Small intestine (tissue), 7 donors: ENCODE measurements around the gene PHF12. TPM values are rescaled to one million over a fixed set of nuclear protein-coding genes. Genes with fewer than 3 reads are reported as not detected.

Experiments
- DNase-seq, 2 donors: peaks; one replicate each; pipeline versions ENCODE4 v3.0.0 to v3.0.0-alpha.2; 2013
- FAIRE-seq: peaks from 2 replicates; lab custom pipeline; 2012; peaks lifted over from hg19 to GRCh38; lab: Jason Lieb, UNC
- H3K27ac ChIP-seq, 3 donors: one replicate each; pipeline ENCODE4 v1.5.1; 2013; ENCODE audit warnings: low read length in 2 of 3, mild to moderate bottlenecking in 2 of 3, control low read depth in 1 of 3, inconsistent platforms in 1 of 3, low read depth in 1 of 3, moderate library complexity in 1 of 3
- H3K27me3 ChIP-seq, 3 donors: one replicate each; pipeline ENCODE4 v1.6.1; 2013; ENCODE audit warnings: low read length in 3 of 3, inconsistent platforms in 1 of 3; ENCODE audit not compliant: control insufficient read depth in 3 of 3, insufficient read depth in 3 of 3
- H3K36me3 ChIP-seq, 3 donors: one replicate each; pipeline ENCODE4 v1.6.1; 2013; ENCODE audit warnings: low read length in 3 of 3, inconsistent platforms in 1 of 3, low read depth in 1 of 3, mild to moderate bottlenecking in 1 of 3, moderate library complexity in 1 of 3; ENCODE audit not compliant: control insufficient read depth in 3 of 3, insufficient read depth in 2 of 3
- H3K4me1 ChIP-seq, 3 donors: one replicate each; pipeline ENCODE4 v1.6.1; 2013; ENCODE audit warnings: low read length in 2 of 3, inconsistent platforms in 1 of 3, low read depth in 1 of 3, mild to moderate bottlenecking in 1 of 3, moderate library complexity in 1 of 3; ENCODE audit not compliant: control insufficient read depth in 3 of 3, insufficient read depth in 2 of 3
- H3K4me3 ChIP-seq, 3 donors: one replicate each; pipeline ENCODE4 v1.5.1; 2013; ENCODE audit warnings: low read length in 3 of 3, control low read depth in 1 of 3, inconsistent platforms in 1 of 3, low read depth in 1 of 3, mild to moderate bottlenecking in 1 of 3, moderate library complexity in 1 of 3
- H3K9me3 ChIP-seq, 2 donors: one replicate each; pipeline ENCODE4 v1.6.1; 2013; ENCODE audit warnings: low read depth in 1 of 2, low read length in 1 of 2; ENCODE audit not compliant: control insufficient read depth in 2 of 2, insufficient read depth in 1 of 2
- WGBS, 3 donors: extraction: QIAGEN DNeasy Blood & Tissue Kit; methylation state at CpG; one replicate each; pipeline ENCODE4 v1.1.7; 2013; 5-methylcytosine and 5-hydroxymethylcytosine counted together
- polyA plus RNA-seq, 4 donors: library from polyadenylated mRNA; stranded (reverse) in 3 of 4; unstranded in 1 of 4; fragments of 200-250 nt in 3 of 4; fragments of 120-200 nt in 1 of 4; gene quantifications; one replicate each; pipeline versions ENCODE4 v1.2.1 to v1.2.3, GENCODE V29; 2013
- donor health status: healthy with polysubstance abuse.
- donor health status: control.
- donor health status: control.
- donor health status: Bipolar disorder and iron deficiency.
- donor health status: healthy.

Gene PHF12
- polyA plus RNA-seq, 4 donors: 6.5 to 26.1 (median 15.1) TPM

- no peaks in the 10 kb centered on the region for H3K9me3 ChIP-seq
- WGBS, 3 donors: 92 to 99% (median 98%) methylated on average over 4 of the region's 4 CpGs
- no peak for FAIRE-seq
Observed at GRCh38 chr17:28926786-28927185, 24.5 kb downstream of the PHF12 start.

GRCh38 chr17:28926366-28926765 is 25.0 kb downstream of the PHF12 start:
- WGBS, 3 donors: 78 to 92% (median 81%) methylated on average over 2 of the region's 2 CpGs
- peaks cover 7 to 30% (median 20%) of the 10 kb centered on the region in 3 donors for H3K36me3 ChIP-seq
- H3K27ac ChIP-seq: peak overlapping the region in 2 of 3 donors; percentile 67 to 72
- H3K9me3 ChIP-seq: no peaks in the 10 kb centered on the region
- DNase-seq (no peak), FAIRE-seq (no peak)
- no peaks in the 10 kb centered on the region for H3K27me3 ChIP-seq
- no peaks in the 10 kb centered on the region for H3K4me1 ChIP-seq
- H3K4me3 ChIP-seq: no peak overlapping the region

More at GRCh38 chr17:28926786-28927185, 24.5 kb downstream of the PHF12 start:
- Histone ChIP-seq H3K4me1 (no peaks in the 10 kb centered on the region), H3K36me3 (peaks cover 3 to 30% (median 15%) of the 10 kb centered on the region in 3 donors), H3K4me3 (no peak overlapping the region), H3K27ac (peak overlapping the region in 2 of 3 donors; percentile 67 to 72), H3K27me3 (no peaks in the 10 kb centered on the region)
- DNase-seq: no peak

GRCh38 chr17:28925912-28926365 is 25.4 kb downstream of the PHF12 start:
- Histone ChIP-seq H3K4me1 (no peaks in the 10 kb centered on the region), H3K27me3 (no peaks in the 10 kb centered on the region), H3K4me3 (no peak overlapping the region), H3K27ac (peak overlapping the region in 2 of 3 donors; percentile 67 to 69), H3K36me3 (peaks cover 11 to 35% (median 23%) of the 10 kb centered on the region in 3 donors), H3K9me3 (no peaks in the 10 kb centered on the region)
- DNase-seq (peak in 1 of 2 donors; percentile 66), FAIRE-seq (no peak)
- 38 to 61% (median 43%) methylated on average over 2 of the region's 2 CpGs for WGBS, 3 donors

- no peak overlapping the region for H3K4me3 ChIP-seq
- H3K4me1 ChIP-seq: no peaks in the 10 kb centered on the region
- FAIRE-seq (no peak), DNase-seq (no peak)
- no peak overlapping the region for H3K27ac ChIP-seq
- no peaks in the 10 kb centered on the region for H3K27me3 ChIP-seq
- no peaks in the 10 kb centered on the region for H3K9me3 ChIP-seq
- H3K36me3 ChIP-seq: peaks cover 26 to 54% (median 46%) of the 10 kb centered on the region in 3 donors
Observed at GRCh38 chr17:28920201-28920600, 31.1 kb downstream of the PHF12 start.

- WGBS, 3 donors: 69 to 80% (median 79%) methylated on average over 2 of the region's 2 CpGs
- FAIRE-seq (no peak), DNase-seq (no peak)
- H3K27me3 ChIP-seq: no peaks in the 10 kb centered on the region
- no peaks in the 10 kb centered on the region for H3K4me1 ChIP-seq
- H3K9me3 ChIP-seq: no peaks in the 10 kb centered on the region
- H3K4me3 ChIP-seq: no peak overlapping the region
- peaks cover 31 to 56% (median 49%) of the 10 kb centered on the region in 3 donors for H3K36me3 ChIP-seq
- no peak overlapping the region for H3K27ac ChIP-seq
Observed at GRCh38 chr17:28918295-28918694, 33.0 kb downstream of the PHF12 start.

GRCh38 chr17:28917465-28917864 is 33.9 kb downstream of the PHF12 start:
- WGBS, 3 donors: 80 to 91% (median 88%) methylated on average over 5 of the region's 5 CpGs
- H3K4me1 ChIP-seq: peaks cover 0 to 5% (median 0%) of the 10 kb centered on the region in 3 donors

GRCh38 chr17:28917029-28917428 is 34.3 kb downstream of the PHF12 start:
- H3K27ac ChIP-seq: no peak overlapping the region
- H3K4me1 ChIP-seq: peaks cover 0 to 9% (median 0%) of the 10 kb centered on the region in 3 donors
- H3K9me3 ChIP-seq: no peaks in the 10 kb centered on the region
- 79 to 86% (median 85%) methylated on average over 12 of the region's 12 CpGs for WGBS, 3 donors
- H3K36me3 ChIP-seq: peaks cover 28 to 62% (median 50%) of the 10 kb centered on the region in 3 donors
- no peak for FAIRE-seq
- H3K27me3 ChIP-seq: no peaks in the 10 kb centered on the region
- no peak overlapping the region for H3K4me3 ChIP-seq
- DNase-seq: no peak

More at GRCh38 chr17:28917465-28917864, 33.9 kb downstream of the PHF12 start:
- Histone ChIP-seq H3K36me3 (peaks cover 28 to 59% (median 50%) of the 10 kb centered on the region in 3 donors), H3K27ac (no peak overlapping the region), H3K27me3 (no peaks in the 10 kb centered on the region), H3K4me3 (no peak overlapping the region), H3K9me3 (no peaks in the 10 kb centered on the region)
- no peak for DNase-seq
- no peak for FAIRE-seq

GRCh38 chr17:28916302-28916934 is 34.9 kb downstream of the PHF12 start:
- FAIRE-seq: no peak
- H3K27ac ChIP-seq: no peak overlapping the region

More at GRCh38 chr17:28916302-28916934, 34.9 kb downstream of the PHF12 start:
- H3K4me3 ChIP-seq: no peak overlapping the region
- H3K4me1 ChIP-seq: peaks cover 0 to 12% (median 0%) of the 10 kb centered on the region in 3 donors
- WGBS, 3 donors: 32 to 47% (median 46%) methylated on average over 6 of the region's 6 CpGs
- no peaks in the 10 kb centered on the region for H3K9me3 ChIP-seq
- H3K36me3 ChIP-seq: peaks cover 24 to 67% (median 44%) of the 10 kb centered on the region in 3 donors
- DNase-seq: peak; percentile 56 to 58
- no peaks in the 10 kb centered on the region for H3K27me3 ChIP-seq
